IMR-90 (cell line): ENCODE data around the gene FOXP1. TPM values are rescaled to one million over a fixed set of nuclear protein-coding genes. Genes with fewer than 3 reads are reported as not detected.

ENCODE experiments used
- ATAC-seq: fragments of 200-7000 bp; cut with Tn5 transposase; 2 replicates; pipeline ENCODE4 v1.9.1; 2020; ENCODE audit warnings: low read depth, mild to moderate bottlenecking, moderate library complexity
- BruUV-seq: library from RNA; stranded (reverse); fragments of 400-500 nt; replicated peaks from 2 replicates; lab custom pipeline; 2021; lab: Mats Ljungman, UMichigan
- CTCF ChIA-PET: fragments of 300-600 bp; formaldehyde crosslinking; extraction: SDS; loops from one replicate; lab custom pipeline; 2021; ENCODE audit warnings: antibody characterized with exemption; lab: Yijun Ruan, JAX
- POLR2A ChIA-PET: fragments of 300-600 bp; sonication (Branson Sonifier 250); formaldehyde crosslinking; loops from one replicate; lab custom pipeline; 2022; ENCODE audit warnings: antibody characterized with exemption; ENCODE audit not compliant: unreplicated experiment; lab: Charles Lee
- DNase-seq: peaks from one replicate; pipeline ENCODE4 v3.0.0; 2013
- H2AFZ ChIP-seq: replicated peaks from 2 replicates; pipeline ENCODE3; 2013; ENCODE audit warnings: low read length, mild to moderate bottlenecking; ENCODE audit not compliant: poor library complexity
- H2AK5ac ChIP-seq: 2 replicates; pipeline ENCODE4 v1.6.1; 2013; ENCODE audit warnings: low read depth, low read length, inconsistent platforms
- H2AK9ac ChIP-seq: replicated peaks from 2 replicates; pipeline ENCODE3; 2013; ENCODE audit warnings: mild to moderate bottlenecking, low read depth, low read length, moderate library complexity; ENCODE audit not compliant: poor library complexity
- H2BK120ac ChIP-seq: 2 replicates; pipeline ENCODE4 v1.6.1; 2013; ENCODE audit warnings: low read depth, low read length, inconsistent platforms
- H2BK15ac ChIP-seq: 3 replicates; pipeline ENCODE4 v1.6.1; 2013; ENCODE audit warnings: low read depth, low read length, inconsistent platforms
- H2BK20ac ChIP-seq: 2 replicates; pipeline ENCODE4 v1.6.1; 2013; ENCODE audit warnings: low read depth, mild to moderate bottlenecking, inconsistent platforms, low read length, moderate library complexity
- H2BK5ac ChIP-seq: 2 replicates; pipeline ENCODE4 v1.6.1; 2013; ENCODE audit warnings: mild to moderate bottlenecking, low read depth, low read length, inconsistent platforms; ENCODE audit not compliant: poor library complexity, severe bottlenecking
- H3K14ac ChIP-seq: replicated peaks from 2 replicates; pipeline ENCODE4 v1.6.1; 2013; ENCODE audit warnings: low read depth, low read length, inconsistent platforms
- H3K18ac ChIP-seq: 2 replicates; pipeline ENCODE4 v1.6.1; 2013; ENCODE audit warnings: low read depth, low read length, control low read depth
- H3K23ac ChIP-seq: 2 replicates; pipeline ENCODE4 v1.6.1; 2013; ENCODE audit warnings: low read depth, low read length, inconsistent platforms
- H3K27ac ChIP-seq: 2 replicates; pipeline ENCODE4 v1.5.1; 2013; ENCODE audit warnings: mild to moderate bottlenecking, control low read depth, low read length; ENCODE audit not compliant: insufficient read depth
- H3K27me3 ChIP-seq: 2 replicates; pipeline ENCODE4 v1.6.1; 2013; ENCODE audit warnings: low read length; ENCODE audit not compliant: control insufficient read depth, insufficient read depth
- H3K36me3 ChIP-seq: 2 replicates; pipeline ENCODE4 v1.6.1; 2013; ENCODE audit warnings: low read length, mixed read lengths; ENCODE audit not compliant: control insufficient read depth, insufficient read depth
- H3K4ac ChIP-seq: 2 replicates; pipeline ENCODE4 v1.6.1; 2013; ENCODE audit warnings: low read depth, low read length, inconsistent platforms
- H3K4me1 ChIP-seq: 2 replicates; pipeline ENCODE4 v1.6.1; 2013; ENCODE audit warnings: low read length, mixed read lengths; ENCODE audit not compliant: control insufficient read depth, insufficient read depth
- H3K4me2 ChIP-seq: 2 replicates; pipeline ENCODE4 v1.6.1; 2013; ENCODE audit warnings: low read depth, mild to moderate bottlenecking, control low read depth, low read length, moderate library complexity
- H3K4me3 ChIP-seq: 2 replicates; pipeline ENCODE4 v1.5.1; 2013; ENCODE audit warnings: low read depth, mild to moderate bottlenecking, control low read depth, low read length, moderate library complexity; ENCODE audit not compliant: insufficient read depth
- H3K56ac ChIP-seq: 2 replicates; pipeline ENCODE4 v1.6.1; 2013; ENCODE audit warnings: low read length, inconsistent platforms; ENCODE audit not compliant: insufficient read depth; ENCODE audit errors: extremely low read depth
- H3K79me1 ChIP-seq, 2 experiments: 2 replicates each; pipeline ENCODE4 v1.6.1; 2013; ENCODE audit warnings: low read length in 2 of 2, inconsistent platforms in 1 of 2, low read depth in 1 of 2
- H3K9ac ChIP-seq: 2 replicates; pipeline ENCODE4 v1.6.1; 2013; ENCODE audit warnings: low read depth, low read length, control low read depth
- H3K9me1 ChIP-seq: 2 replicates; pipeline ENCODE4 v1.6.1; 2013; ENCODE audit warnings: low read length, inconsistent platforms; ENCODE audit not compliant: insufficient read depth
- H3K9me3 ChIP-seq: 2 replicates; pipeline ENCODE4 v1.6.1; 2013; ENCODE audit warnings: low read length; ENCODE audit not compliant: control insufficient read depth, insufficient read depth
- H4K20me1 ChIP-seq: 2 replicates; pipeline ENCODE4 v1.6.1; 2013; ENCODE audit warnings: low read length, inconsistent platforms; ENCODE audit not compliant: insufficient read depth
- H4K5ac ChIP-seq: 2 replicates; pipeline ENCODE4 v1.6.1; 2013; ENCODE audit warnings: mild to moderate bottlenecking, low read depth, low read length, control low read depth
- H4K8ac ChIP-seq, 2 experiments: 2 replicates each; pipeline ENCODE4 v1.6.1; 2013; ENCODE audit warnings: low read depth in 2 of 2, low read length in 2 of 2, control low read depth in 1 of 2, inconsistent platforms in 1 of 2
- H4K91ac ChIP-seq: 2 replicates; pipeline ENCODE4 v1.6.1; 2013; ENCODE audit warnings: low read depth, low read length, inconsistent platforms; ENCODE audit not compliant: insufficient read depth
- BHLHE40 ChIP-seq: fragments of 150-350 bp; IDR thresholded peaks from 2 replicates; pipeline ENCODE4 v1.6.1; 2016; ENCODE audit warnings: mild to moderate bottlenecking, low read depth, low read length
- CEBPB ChIP-seq: IDR thresholded peaks from 2 replicates; pipeline ENCODE4 v1.6.1; 2012; ENCODE audit warnings: low read depth, low read length, improper control_type of control experiment
- CHD1 ChIP-seq: IDR thresholded peaks from 2 replicates; pipeline ENCODE4 v1.6.1; 2012; ENCODE audit warnings: low read depth, low read length, improper control_type of control experiment
- CTCF ChIP-seq: conservative IDR thresholded peaks from 2 replicates; pipeline ENCODE4 v1.5.1; 2012; ENCODE audit warnings: mild to moderate bottlenecking, low read depth, low read length, improper control_type of control experiment
- ELK1 ChIP-seq: fragments of 150-350 bp; IDR thresholded peaks from 2 replicates; pipeline ENCODE4 v1.6.1; 2016; ENCODE audit warnings: low read depth, mild to moderate bottlenecking, low read length, moderate library complexity, borderline replicate concordance
- FOS ChIP-seq: fragments of 150-350 bp; IDR thresholded peaks from 2 replicates; pipeline ENCODE4 v1.6.1; 2016; ENCODE audit warnings: low read depth, low read length
- MAFK ChIP-seq: IDR thresholded peaks from 2 replicates; pipeline ENCODE4 v1.6.1; 2012; ENCODE audit warnings: low read depth, low read length, improper control_type of control experiment
- MAZ ChIP-seq: IDR thresholded peaks from 2 replicates; pipeline ENCODE4 v1.6.1; 2012; ENCODE audit warnings: low read depth, mild to moderate bottlenecking, low read length, improper control_type of control experiment, moderate library complexity, borderline replicate concordance
- MXI1 ChIP-seq: IDR thresholded peaks from 2 replicates; pipeline ENCODE4 v1.6.1; 2012; ENCODE audit warnings: low read depth, mild to moderate bottlenecking, low read length, moderate library complexity, borderline replicate concordance
- NFE2L2 ChIP-seq: fragments of 150-350 bp; IDR thresholded peaks from 2 replicates; pipeline ENCODE4 v1.6.1; 2016; ENCODE audit warnings: low read depth, mild to moderate bottlenecking, low read length
- RAD21 ChIP-seq: IDR thresholded peaks from 2 replicates; pipeline ENCODE4 v1.6.1; 2012; ENCODE audit warnings: low read length, improper control_type of control experiment
- RCOR1 ChIP-seq: IDR thresholded peaks from 2 replicates; pipeline ENCODE4 v1.6.1; 2012; ENCODE audit warnings: mild to moderate bottlenecking, low read length, improper control_type of control experiment; ENCODE audit not compliant: insufficient replicate concordance
- RFX5 ChIP-seq: IDR thresholded peaks from 2 replicates; pipeline ENCODE4 v1.8.0; 2012; ENCODE audit warnings: low read depth, mild to moderate bottlenecking, low read length, moderate library complexity
- SMC3 ChIP-seq: fragments of 150-350 bp; IDR thresholded peaks from 2 replicates; pipeline ENCODE4 v1.6.1; 2016; ENCODE audit warnings: low read depth, mild to moderate bottlenecking, antibody characterized with exemption, low read length, moderate library complexity
- USF2 ChIP-seq: fragments of 150-350 bp; IDR thresholded peaks from 2 replicates; pipeline ENCODE4 v1.6.1; 2017; ENCODE audit warnings: mild to moderate bottlenecking, antibody characterized with exemption, low read length, low read depth
- WGBS, 2 experiments: methylation state at CpG; one replicate each; pipeline versions ENCODE4 v1.1.5 to v1.1.7; 2013; ENCODE audit warnings: missing lambda C conversion rate in 2 of 2; ENCODE audit not compliant: insufficient read length in 1 of 2; ENCODE audit errors: extremely low coverage in 2 of 2; 5-methylcytosine and 5-hydroxymethylcytosine counted together
- dilution Hi-C: fragments of 300-500 bp; cut with HindIII; formaldehyde crosslinking; loops from one replicate; pipeline ENCODE4 v1.14.3; 2018; ENCODE audit warnings: low sequenced_read_pairs; ENCODE audit not compliant: unreplicated experiment
- in situ Hi-C: fragments of 300-500 bp; cut with MboI; formaldehyde crosslinking; loops from 3 replicates; pipeline ENCODE4 v1.14.3; 2019; ENCODE audit warnings: low sequenced_read_pairs, inconsistent platforms, mixed read lengths
- intact Hi-C: fragments of 100-400 bp; cut with micrococcal nuclease; formaldehyde crosslinking; loops from 2 replicates; pipeline ENCODE4 v1.10.0; 2022
- polyA plus RNA-seq, 3 experiments: library from polyadenylated mRNA; depleted of rRNA; stranded (reverse); fragments of >200 nt; gene quantifications; 2 replicates each; pipeline ENCODE4 v1.2.3, GENCODE V29; 2012; ENCODE audit warnings: low replicate concordance in 1 of 3
- total RNA-seq: library from RNA; depleted of rRNA; stranded (reverse); fragments of >200 nt; gene quantifications from 2 replicates; pipeline ENCODE4 v1.2.3, GENCODE V29; 2012

Gene FOXP1
- total and polyA plus RNA-seq, 2 of the 4 experiments (the other 2 are of a cell fraction): 37.0 to 132 TPM

GRCh38 chr3:71468311-71469137 is 115.0 kb downstream of the FOXP1 start:
- Histone ChIP-seq H2BK20ac (no peak overlapping the region), H2BK5ac (no peak overlapping the region), H4K91ac (no peak overlapping the region), H4K5ac (no peak overlapping the region), H3K56ac (no peak overlapping the region), H2BK120ac (no peak overlapping the region), H3K14ac (no peak overlapping the region), H3K18ac (no peak overlapping the region), H2BK15ac (no peak overlapping the region), H2AK5ac (no peak overlapping the region), H2AK9ac (no peak overlapping the region), H3K23ac (no peak overlapping the region), H3K9ac (no peak overlapping the region), H3K4me2 (no peak overlapping the region), H2AFZ (no peak overlapping the region), H3K27me3 (no peaks in the 10 kb centered on the region), H3K4ac (no peak overlapping the region), H4K20me1 (no peaks in the 10 kb centered on the region), H3K4me3 (no peak overlapping the region), H4K8ac (no peak overlapping the region), H3K9me3 (no peaks in the 10 kb centered on the region), H3K79me1 (peaks cover 12 to 39% of the 10 kb centered on the region in 2 experiments), H3K4me1 (no peaks in the 10 kb centered on the region), H3K27ac (no peak overlapping the region), H3K36me3 (no peaks in the 10 kb centered on the region), H3K9me1 (peaks cover 4% of the 10 kb centered on the region; the same call in 1 of the 2 replicates)
- BruUV-seq: no TSS peak
- POLR2A ChIA-PET: no interaction called here
- ATAC-seq (no peak), DNase-seq (no peak)
- CTCF ChIA-PET: no interaction called here
- 83% methylated on average over 2 of the region's 12 CpGs; no CpG with 5 or more reads in 1 of the 2 experiments for WGBS, 2 experiments
- dilution Hi-C loops (no loop called here), intact Hi-C loops (no loop called here), in situ Hi-C loops (no loop called here)
- no peak for TF ChIP-seq RAD21
- TF ChIP-seq CEBPB: no peak
- TF ChIP-seq RFX5: no peak
- TF ChIP-seq MAFK: no peak
- no peak for TF ChIP-seq USF2
- TF ChIP-seq CTCF: no peak
- no peak for TF ChIP-seq FOS
- TF ChIP-seq BHLHE40: no peak
- TF ChIP-seq ELK1: no peak
- TF ChIP-seq MAZ: no peak
- no peak for TF ChIP-seq SMC3
- no peak for TF ChIP-seq MXI1
- no peak for TF ChIP-seq CHD1
- TF ChIP-seq RCOR1: no peak
- TF ChIP-seq NFE2L2: no peak
